Measurements from ENCODE around the gene HELB.

The HELB gene

GRCh38 chr12:66269757-66270383, 32.4 kb upstream of the HELB start:
- TF ChIP-seq CTCF (IDR thresholded peaks at IDR 0.05), result peak; percentile 89
- no peak for TF ChIP-seq ZFX (IDR thresholded peaks at IDR 0.05; ENCODE audit: borderline replicate concordance)
- H3K27ac ChIP-seq, result no peak overlapping the region

- TF ChIP-seq CTCF (IDR thresholded peaks at IDR 0.05), result no peak
- no peak for TF ChIP-seq ZFX (IDR thresholded peaks at IDR 0.05; ENCODE audit: borderline replicate concordance)
Observed at GRCh38 chr12:66270613-66271012, 31.7 kb upstream of the HELB start.

GRCh38 chr12:66272650-66273049, 29.6 kb upstream of the HELB start:
- TF ChIP-seq CTCF (IDR thresholded peaks at IDR 0.05) (no peak), ZFX (IDR thresholded peaks at IDR 0.05; ENCODE audit: borderline replicate concordance) (no peak)

More at GRCh38 chr12:66270613-66271012, 31.7 kb upstream of the HELB start:
- H3K27ac ChIP-seq, result no peak overlapping the region

GRCh38 chr12:66273147-66273546, 29.1 kb upstream of the HELB start:
- TF ChIP-seq CTCF (IDR thresholded peaks at IDR 0.05) (no peak), ZFX (IDR thresholded peaks at IDR 0.05; ENCODE audit: borderline replicate concordance) (no peak)

More at GRCh38 chr12:66272650-66273049, 29.6 kb upstream of the HELB start:
- H3K27ac ChIP-seq, result no peak overlapping the region

GRCh38 chr12:66275040-66275439, 27.3 kb upstream of the HELB start:
- no peak overlapping the region for H3K27ac ChIP-seq
- TF ChIP-seq ZFX (IDR thresholded peaks at IDR 0.05; ENCODE audit: borderline replicate concordance), result no peak
- no peak for TF ChIP-seq CTCF (IDR thresholded peaks at IDR 0.05)

More at GRCh38 chr12:66273147-66273546, 29.1 kb upstream of the HELB start:
- H3K27ac ChIP-seq, result no peak overlapping the region

GRCh38 chr12:66279123-66279712, 23.1 kb upstream of the HELB start:
- H3K27ac ChIP-seq, result no peak overlapping the region
- TF ChIP-seq CTCF (IDR thresholded peaks at IDR 0.05) (peak; percentile 59), ZFX (IDR thresholded peaks at IDR 0.05; ENCODE audit: borderline replicate concordance) (no peak)

- H3K27ac ChIP-seq, result no peak overlapping the region
- TF ChIP-seq CTCF (IDR thresholded peaks at IDR 0.05) (no peak), ZFX (IDR thresholded peaks at IDR 0.05; ENCODE audit: borderline replicate concordance) (no peak)
Observed at GRCh38 chr12:66280561-66280960, 21.7 kb upstream of the HELB start.
